ENCODE measurements around the gene C12orf50.
"Not testable (repeated sequence)": the region's sequence is repeated elsewhere in the genome, so short reads cannot be mapped to it uniquely, and the experiment has no call there.

C12orf50 gene

GRCh38 chr12:87985069-87985675 lies 44.0 kb downstream of the C12orf50 start:
- DNase-seq, result no peak

DNA sequence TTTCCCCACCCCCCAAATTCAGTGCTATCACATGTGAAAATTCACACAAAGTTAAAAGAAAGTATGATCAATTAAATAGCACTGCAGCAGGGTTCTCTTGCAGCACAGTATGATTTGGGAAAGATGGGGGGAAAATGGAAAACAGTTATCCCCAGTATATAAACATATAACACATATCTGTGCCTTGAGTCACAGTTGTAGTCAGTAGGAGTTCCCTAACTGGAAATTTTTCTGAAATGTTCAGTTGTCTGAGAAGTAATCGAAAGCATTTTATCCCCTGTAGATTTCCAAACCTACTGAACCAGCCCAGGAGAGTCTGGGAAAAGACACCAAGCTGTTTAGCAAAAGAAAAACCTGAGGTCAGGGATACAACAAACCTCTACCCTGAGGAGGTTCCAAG lies 47.0 kb downstream of the C12orf50 start:
- DNase-seq, result no peak

- no peak for DNase-seq
Measured at GRCh38 chr12:87981495-87981894, 47.7 kb downstream of the C12orf50 start.

DNA sequence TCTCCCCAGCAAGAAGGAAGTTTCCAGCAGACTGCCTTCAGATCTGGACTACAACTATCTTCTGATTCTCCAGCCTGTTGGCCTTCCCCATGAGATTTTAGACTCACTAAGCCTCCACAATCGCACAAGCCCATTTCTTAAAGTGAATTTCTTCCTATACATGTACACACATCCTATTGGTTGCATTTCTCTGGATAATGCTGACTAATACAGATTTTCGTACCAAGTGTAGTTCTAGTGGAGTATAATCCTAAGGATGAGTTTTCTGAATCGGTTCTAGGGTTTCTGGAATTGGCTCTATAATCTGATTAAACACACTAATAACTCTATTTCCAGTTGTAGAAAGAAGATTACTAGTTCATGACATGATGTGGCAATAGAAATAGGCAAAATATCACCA lies 53.3 kb downstream of the C12orf50 start:
- no peak for DNase-seq

DNA sequence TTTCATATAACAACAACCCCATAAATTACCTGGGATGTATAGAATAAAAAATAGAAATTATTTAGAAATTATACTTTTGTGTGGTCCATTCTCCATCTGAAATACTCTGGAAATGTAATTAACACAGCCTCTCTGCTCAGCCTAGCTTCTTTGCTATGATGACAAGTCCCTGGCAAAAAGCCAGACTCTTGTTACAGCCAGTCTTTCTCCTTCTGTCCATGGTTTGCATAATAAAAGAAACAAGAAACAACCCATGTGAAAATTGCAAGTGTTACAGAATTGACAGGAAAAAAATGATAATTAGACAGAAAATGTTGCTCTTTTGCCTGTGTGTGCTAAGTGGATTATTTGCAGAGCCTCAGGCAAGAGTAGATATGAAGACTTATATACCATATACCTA lies 61.3 kb downstream of the C12orf50 start:
- DNase-seq, result no peak

DNA sequence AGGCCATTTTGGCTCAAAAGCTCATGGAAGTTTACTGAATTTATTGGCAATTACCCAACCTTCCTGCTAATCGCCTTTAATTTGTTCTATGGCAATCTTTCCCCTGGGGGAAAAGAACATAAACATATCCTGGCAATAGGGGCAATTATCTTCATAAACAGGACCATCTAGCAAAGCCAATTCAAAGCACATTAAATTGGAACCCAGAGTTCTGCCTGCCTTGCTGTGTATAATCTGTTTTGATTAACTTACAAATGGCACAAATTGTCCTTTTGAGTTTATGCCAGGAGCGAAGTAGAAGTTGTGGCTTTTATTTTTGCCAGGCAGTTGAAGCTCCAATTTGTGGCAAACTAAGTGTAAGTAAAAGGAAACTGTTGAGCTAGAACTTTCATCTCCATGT lies 68.6 kb downstream of the C12orf50 start:
- DNase-seq, result no peak

- not testable (repeated sequence) for DNase-seq
Measured at GRCh38 chr12:87954028-87954427, 75.2 kb downstream of the C12orf50 start.

DNA sequence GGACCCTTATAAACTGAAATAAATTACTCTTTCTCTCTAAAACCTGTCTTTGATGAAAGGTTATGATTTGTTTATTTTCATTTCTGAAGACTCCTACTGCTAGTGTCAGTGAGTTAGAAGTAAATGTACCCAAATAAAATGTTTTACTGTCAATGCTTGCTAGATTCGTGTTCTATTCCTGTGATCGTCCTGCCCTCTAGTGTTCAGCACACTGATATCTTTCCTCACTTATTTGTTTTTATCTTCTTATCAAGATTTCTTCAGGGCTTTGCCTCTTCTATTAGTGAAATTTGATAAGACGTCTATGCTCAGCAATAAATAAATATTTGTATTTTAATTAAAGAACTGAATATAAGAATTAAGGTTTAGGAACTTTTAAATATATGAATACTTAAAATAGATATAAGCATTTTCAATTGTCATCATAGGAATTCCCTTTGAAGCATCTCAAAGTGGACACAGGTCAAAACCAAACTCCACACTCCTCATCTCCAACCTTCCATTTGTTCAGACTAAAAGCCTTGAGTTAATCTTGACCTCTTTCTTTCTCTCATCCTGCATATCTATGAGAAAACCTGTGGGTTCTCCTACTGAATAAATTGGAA lies 75.8 kb downstream of the C12orf50 start:
- no peak for DNase-seq

- no peak for DNase-seq
Measured at GRCh38 chr12:87952850-87953249, 76.4 kb downstream of the C12orf50 start.

GRCh38 chr12:87952223-87952622 lies 77.0 kb downstream of the C12orf50 start:
- DNase-seq, result no peak

DNA sequence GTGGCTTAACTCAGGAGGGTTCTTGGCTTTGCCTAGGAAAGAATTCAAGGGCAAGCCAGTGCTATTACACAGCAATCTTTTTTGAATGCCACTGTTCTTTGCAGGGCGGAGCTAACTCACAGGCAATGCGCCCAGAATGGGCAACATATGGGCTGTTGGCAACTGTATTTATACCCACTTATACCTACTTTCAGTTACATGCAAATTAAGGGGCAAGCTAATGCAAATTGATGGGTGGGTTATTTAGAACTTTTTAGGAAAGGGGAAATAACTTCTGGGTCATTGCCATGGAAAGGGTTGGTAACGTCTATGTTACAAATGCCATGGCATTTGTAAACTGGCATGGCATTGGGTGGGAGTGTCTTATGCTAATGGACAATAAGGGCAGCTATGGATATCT lies 85.4 kb downstream of the C12orf50 start:
- DNase-seq, result no peak

DNA sequence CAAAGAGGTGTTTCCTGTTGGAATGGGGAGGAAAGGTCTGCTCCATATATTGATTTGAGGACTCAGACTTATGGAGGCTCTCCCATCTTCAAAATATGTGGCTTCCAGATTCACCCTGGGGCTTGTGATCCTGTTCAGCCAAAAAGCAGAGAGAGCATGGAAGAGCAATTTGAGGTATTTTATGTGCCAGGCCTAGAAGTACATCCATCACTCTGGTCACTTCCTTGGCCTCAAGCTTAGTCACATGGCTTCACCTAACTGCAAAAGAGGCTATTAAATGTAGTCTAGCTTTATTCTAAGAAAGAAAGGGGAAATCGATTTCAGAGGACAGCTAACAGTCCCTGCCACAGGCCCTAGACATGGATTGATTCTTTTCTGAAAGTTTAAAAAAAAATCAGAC lies 86.2 kb downstream of the C12orf50 start:
- no peak for DNase-seq

DNA sequence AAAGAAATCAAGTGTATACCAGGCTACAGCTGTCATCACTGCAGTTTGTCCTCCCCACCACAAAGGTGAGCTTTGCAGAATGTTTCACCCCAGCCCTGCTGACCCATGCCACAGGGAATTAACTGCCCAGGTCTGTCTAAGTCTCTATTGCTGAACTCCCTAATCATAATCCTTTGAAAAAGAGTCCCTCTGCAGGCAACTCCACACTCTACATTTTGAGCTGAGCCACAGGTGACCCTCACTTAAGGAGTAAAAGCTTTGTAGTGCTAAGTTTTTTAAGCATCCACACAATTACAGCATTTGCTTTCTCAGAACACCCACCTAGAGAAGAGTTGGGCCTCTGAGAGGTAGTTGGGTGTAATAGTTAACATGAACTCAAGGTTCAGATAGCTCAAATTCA lies 90.0 kb downstream of the C12orf50 start:
- no peak for DNase-seq

DNA sequence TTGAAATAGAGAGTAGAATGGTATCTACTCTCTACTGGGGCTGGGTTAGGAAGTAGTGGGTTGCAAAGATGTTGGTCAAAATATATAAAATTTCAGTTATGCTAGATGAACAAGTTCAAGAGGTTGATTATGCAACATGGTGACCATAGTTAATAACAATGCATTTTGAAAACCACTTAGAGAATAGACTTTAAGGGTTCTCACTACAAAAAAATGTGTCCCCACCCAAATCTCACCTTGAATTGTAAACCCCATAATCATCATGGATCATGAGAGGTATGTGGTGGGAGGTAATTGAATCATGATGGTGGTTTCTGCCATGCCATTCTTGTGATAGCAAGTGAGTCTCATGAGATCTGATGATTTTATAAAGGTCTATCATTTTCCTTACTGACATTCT lies 94.0 kb downstream of the C12orf50 start:
- DNase-seq, result no peak

GRCh38 chr12:87933991-87934390 lies 95.2 kb downstream of the C12orf50 start:
- DNase-seq, result no peak

GRCh38 chr12:87931812-87932211 lies 97.4 kb downstream of the C12orf50 start:
- no peak for DNase-seq

GRCh38 chr12:87930627-87931026 lies 98.6 kb downstream of the C12orf50 start:
- no peak for DNase-seq

All from stimulated activated CD4-positive, alpha-beta T cell treated with anti-CD3 and anti-CD28 coated beads, Interleukin-4, amount 100 ng/mL, for 1 hour (primary cell).